Liver (tissue), 10 donors: ENCODE data around the gene CEACAM7. TPM values are rescaled to one million over a fixed set of nuclear protein-coding genes. Genes with fewer than 3 reads are reported as not detected.

Experiments
- DNase-seq: peaks from one replicate; pipeline ENCODE4 v3.0.0-alpha.2; 2017; ENCODE audit warnings: low spot score
- H3K27ac ChIP-seq, 2 donors: one replicate each; pipeline ENCODE4 v1.7.0; 2013; ENCODE audit warnings: inconsistent platforms in 2 of 2, low read length in 2 of 2, control low read depth in 1 of 2, low read depth in 1 of 2, mild to moderate bottlenecking in 1 of 2
- H3K27me3 ChIP-seq, 4 donors: one replicate each; pipeline versions ENCODE4 v1.6.1 to v1.7.0; 2013; ENCODE audit warnings: low read length in 3 of 4, inconsistent platforms in 1 of 4, mild to moderate bottlenecking in 1 of 4, moderate library complexity in 1 of 4; ENCODE audit not compliant: control insufficient read depth in 4 of 4, insufficient read depth in 4 of 4
- H3K36me3 ChIP-seq, 4 donors: one replicate each; pipeline versions ENCODE4 v1.6.1 to v1.7.0; 2013; ENCODE audit warnings: low read length in 3 of 4, mild to moderate bottlenecking in 3 of 4, low read depth in 1 of 4, moderate library complexity in 1 of 4; ENCODE audit not compliant: control insufficient read depth in 4 of 4, insufficient read depth in 3 of 4
- H3K4me1 ChIP-seq, 4 donors: one replicate each; pipeline versions ENCODE4 v1.6.1 to v1.7.0; 2013; ENCODE audit warnings: low read length in 3 of 4, mild to moderate bottlenecking in 3 of 4, moderate library complexity in 1 of 4; ENCODE audit not compliant: control insufficient read depth in 4 of 4, insufficient read depth in 4 of 4
- H3K4me3 ChIP-seq, 3 donors: one replicate each; pipeline versions ENCODE4 v1.6.1 to v1.7.0; 2013; ENCODE audit warnings: low read length in 3 of 3, control low read depth in 1 of 3, low read depth in 1 of 3, mild to moderate bottlenecking in 1 of 3
- H3K9ac ChIP-seq, 2 donors: one replicate each; pipeline ENCODE4 v1.7.0; 2013; ENCODE audit warnings: low read length in 2 of 2, mild to moderate bottlenecking in 2 of 2, moderate library complexity in 2 of 2, control low read depth in 1 of 2, low read depth in 1 of 2
- H3K9me3 ChIP-seq, 4 donors: one replicate each; pipeline versions ENCODE4 v1.6.1 to v1.7.0; 2013; ENCODE audit warnings: low read length in 3 of 4; ENCODE audit not compliant: control insufficient read depth in 4 of 4
- FOXA1 ChIP-seq: IDR thresholded peaks from 2 replicates; pipeline ENCODE4 v1.6.1; 2016; ENCODE audit warnings: antibody characterized with exemption
- FOXA2 ChIP-seq: IDR thresholded peaks from 2 replicates; pipeline ENCODE4 v1.6.1; 2016; ENCODE audit warnings: antibody characterized with exemption
- GABPA ChIP-seq, 2 donors: IDR thresholded peaks in 1 of 2; conservative IDR thresholded peaks in 1 of 2; 2 replicates each; pipeline ENCODE4 v1.6.1; 2016; ENCODE audit warnings: antibody characterized with exemption in 2 of 2, mild to moderate bottlenecking in 1 of 2, moderate library complexity in 1 of 2
- HNF4A ChIP-seq, 2 donors: conservative IDR thresholded peaks; 2 replicates each; pipeline ENCODE4 v1.6.1; 2016; ENCODE audit warnings: antibody characterized with exemption in 2 of 2, mild to moderate bottlenecking in 2 of 2
- HNF4G ChIP-seq: IDR thresholded peaks from 2 replicates; pipeline ENCODE4 v1.6.1; 2016; ENCODE audit warnings: antibody characterized with exemption
- JUND ChIP-seq, 2 donors: IDR thresholded peaks; 2 replicates each; pipeline ENCODE4 v1.6.1; 2016; ENCODE audit warnings: antibody characterized with exemption in 2 of 2
- NR2F2 ChIP-seq: IDR thresholded peaks from 2 replicates; pipeline ENCODE4 v1.6.1; 2016; ENCODE audit warnings: antibody characterized with exemption
- RAD21 ChIP-seq, 2 donors: IDR thresholded peaks; 2 replicates each; pipeline ENCODE4 v1.6.1; 2016; ENCODE audit warnings: antibody characterized with exemption in 2 of 2, mild to moderate bottlenecking in 2 of 2
- REST ChIP-seq: IDR thresholded peaks from 2 replicates; pipeline ENCODE4 v1.6.1; 2016; ENCODE audit warnings: antibody characterized with exemption, mild to moderate bottlenecking
- RXRA ChIP-seq, 2 donors: IDR thresholded peaks; 2 replicates each; pipeline ENCODE4 v1.6.1; 2017 to 2018; ENCODE audit warnings: antibody characterized with exemption in 2 of 2, mild to moderate bottlenecking in 1 of 2
- SP1 ChIP-seq: IDR thresholded peaks from 2 replicates; pipeline ENCODE4 v1.6.1; 2018; ENCODE audit warnings: antibody characterized with exemption, mild to moderate bottlenecking
- TAF1 ChIP-seq: conservative IDR thresholded peaks from 2 replicates; pipeline ENCODE4 v1.6.1; 2016; ENCODE audit warnings: antibody characterized with exemption, mild to moderate bottlenecking
- YY1 ChIP-seq: IDR thresholded peaks from 2 replicates; pipeline ENCODE4 v1.6.1; 2016; ENCODE audit warnings: antibody characterized with exemption, mild to moderate bottlenecking
- ZBTB33 ChIP-seq: IDR thresholded peaks from 2 replicates; pipeline ENCODE4 v1.6.1; 2016; ENCODE audit warnings: antibody characterized with exemption
- WGBS: extraction: QIAGEN DNeasy Blood & Tissue Kit; methylation state at CpG from one replicate; pipeline ENCODE4 v1.1.7; 2013; 5-methylcytosine and 5-hydroxymethylcytosine counted together
- polyA plus RNA-seq, 2 donors: library from polyadenylated mRNA; stranded (reverse) in 1 of 2; unstranded in 1 of 2; fragments of 200-250 nt in 1 of 2; fragments of >200 nt in 1 of 2; fragmentation: Nextera tagmentation in 1 of 2; extraction: Ambion mirVana in 1 of 2; gene quantifications; one replicate each; pipeline versions ENCODE4 v1.2.1 to v1.2.3, GENCODE V29; 2013 to 2015
- small RNA-seq: library from RNA; depleted of rRNA; stranded (forward); fragments of <200 nt; gene quantifications from one replicate; pipeline ENCODE3, GENCODE V24; 2014
- total RNA-seq, 2 donors: library from RNA; depleted of rRNA; stranded (reverse); fragments of >200 nt; gene quantifications; one replicate each; pipeline ENCODE4 v1.2.3, GENCODE V29; 2014
- donor health status: healthy.
- donor health status: healthy.
- donor health status: healthy.
- donor health status: healthy.
- donor health status: healthy.

Gene CEACAM7
- total and polyA plus RNA-seq, 4 donors, result 0.03 TPM; not detected in 3

GRCh38 chr19:41624515-41624914, 63.6 kb downstream of the CEACAM7 start:
- no peak for DNase-seq
- WGBS, result 66% methylated on average over 7 of the region's 7 CpGs
- Histone ChIP-seq H3K4me3 (no peak overlapping the region), H3K27ac (no peak overlapping the region), H3K27me3 (peaks cover 0 to 3% (median 1%) of the 10 kb centered on the region in 4 donors), H3K36me3 (no peaks in the 10 kb centered on the region), H3K4me1 (peaks cover 0 to 2% (median 0%) of the 10 kb centered on the region in 4 donors), H3K9me3 (no peaks in the 10 kb centered on the region), H3K9ac (no peak overlapping the region)
- TF ChIP-seq SP1, result no peak
- TF ChIP-seq JUND (IDR thresholded peaks at IDR 0.05), result no peak
- TF ChIP-seq FOXA1, result no peak
- TF ChIP-seq YY1, result no peak
- TF ChIP-seq GABPA (IDR thresholded peaks at IDR 0.05 in 1 of 2, conservative IDR thresholded peaks at IDR 0.05 in 1 of 2), result no peak
- no peak for TF ChIP-seq REST
- no peak for TF ChIP-seq RAD21 (IDR thresholded peaks at IDR 0.05)
- TF ChIP-seq ZBTB33, result no peak
- no peak for TF ChIP-seq FOXA2
- TF ChIP-seq HNF4G, result no peak

- peaks cover 0 to 3% (median 1%) of the 10 kb centered on the region in 4 donors for H3K27me3 ChIP-seq
- H3K27ac ChIP-seq, result no peak overlapping the region
- H3K9ac ChIP-seq, result no peak overlapping the region
- DNase-seq, result no peak
- no peak for TF ChIP-seq NR2F2
- no peak for TF ChIP-seq JUND (IDR thresholded peaks at IDR 0.05)
- no peak for TF ChIP-seq RAD21 (IDR thresholded peaks at IDR 0.05)
- TF ChIP-seq HNF4G, result no peak
- no peak for TF ChIP-seq RXRA (IDR thresholded peaks at IDR 0.05)
- no peak for TF ChIP-seq HNF4A (conservative IDR thresholded peaks at IDR 0.05)
- TF ChIP-seq TAF1, result no peak
- TF ChIP-seq ZBTB33, result no peak
- no peak for TF ChIP-seq FOXA1
- TF ChIP-seq SP1, result no peak
- no peaks in the 10 kb centered on the region for H3K9me3 ChIP-seq
- H3K36me3 ChIP-seq, result no peaks in the 10 kb centered on the region
- H3K4me1 ChIP-seq, result peaks cover 0 to 2% (median 0%) of the 10 kb centered on the region in 4 donors
- no peak overlapping the region for H3K4me3 ChIP-seq
- WGBS, result 62% methylated on average over 4 of the region's 4 CpGs
These were observed 64.7 kb downstream of the CEACAM7 start for GRCh38 chr19:41623360-41623759.

Small RNA genes within 50 kb of the gene (small RNA-seq; reads per million reads assigned to genes)
- gene AC243960.4, result not detected

Other genes starting within 250 kb of the CEACAM7 start
- gene DMAC2, start 248.4 kb downstream of the CEACAM7 start, total RNA-seq, result 10 to 100 TPM; 17.1 to 19.7 TPM
- gene DMAC2, start 248.4 kb downstream of the CEACAM7 start, polyA plus RNA-seq, result 10 to 100 TPM; 28.6 to 28.8 TPM
- not detected for gene ERICH4, start 245.1 kb downstream of the CEACAM7 start, total RNA-seq
- not detected for gene ERICH4, start 245.1 kb downstream of the CEACAM7 start, polyA plus RNA-seq
- gene CEACAM21, start 112.1 kb downstream of the CEACAM7 start, total RNA-seq, result 1 to 10 TPM; 1.8 to 2.5 TPM
- 1 to 10 TPM in 1 of 2 donors, under 1 TPM in 1; 0.58 to 1.8 TPM for gene CEACAM21, start 112.1 kb downstream of the CEACAM7 start, polyA plus RNA-seq
- gene CEACAM4, start 61.2 kb downstream of the CEACAM7 start, total RNA-seq, result 1 to 10 TPM in 1 of 2 donors, under 1 TPM in 1; 0.84 to 2.2 TPM
- under 1 TPM; 0.63 to 0.75 TPM for gene CEACAM4, start 61.2 kb downstream of the CEACAM7 start, polyA plus RNA-seq
- not detected for gene CEACAM5, start 20.4 kb upstream of the CEACAM7 start, total RNA-seq
- gene CEACAM5, start 20.4 kb upstream of the CEACAM7 start, polyA plus RNA-seq, result under 1 TPM in 1 of 2 donors, not detected in 1; 0.02 TPM
- gene CEACAM6, start 67.3 kb upstream of the CEACAM7 start, total RNA-seq, result 1 to 10 TPM in 1 of 2 donors, under 1 TPM in 1; 0.08 to 2.4 TPM
- gene CEACAM6, start 67.3 kb upstream of the CEACAM7 start, polyA plus RNA-seq, result under 1 TPM in 1 of 2 donors, not detected in 1; 0.28 TPM
- under 1 TPM; 0.59 to 0.70 TPM for gene CEACAM3, start 108.3 kb upstream of the CEACAM7 start, total RNA-seq
- under 1 TPM in 1 of 2 donors, not detected in 1; 0.37 TPM for gene CEACAM3, start 108.3 kb upstream of the CEACAM7 start, polyA plus RNA-seq
- gene LYPD4, start 156.4 kb upstream of the CEACAM7 start, total RNA-seq, result not detected
- not detected for gene LYPD4, start 156.4 kb upstream of the CEACAM7 start, polyA plus RNA-seq
- gene DMRTC2, start 156.8 kb upstream of the CEACAM7 start, total RNA-seq, result not detected
- not detected for gene DMRTC2, start 156.8 kb upstream of the CEACAM7 start, polyA plus RNA-seq
- gene RPS19, start 172.0 kb upstream of the CEACAM7 start, total RNA-seq, result 100 to 1,000 TPM; 275 to 344 TPM
- 100 to 1,000 TPM; 608 to 655 TPM for gene RPS19, start 172.0 kb upstream of the CEACAM7 start, polyA plus RNA-seq
- 1 to 10 TPM in 1 of 2 donors, under 1 TPM in 1; 0.59 to 3.4 TPM for gene CD79A, start 189.0 kb upstream of the CEACAM7 start, total RNA-seq
- gene CD79A, start 189.0 kb upstream of the CEACAM7 start, polyA plus RNA-seq, result 1 to 10 TPM in 1 of 2 donors, under 1 TPM in 1; 0.43 to 5.0 TPM
- gene ARHGEF1, start 194.9 kb upstream of the CEACAM7 start, total RNA-seq, result 10 to 100 TPM; 13.2 to 30.1 TPM
- 10 to 100 TPM; 15.4 to 21.6 TPM for gene ARHGEF1, start 194.9 kb upstream of the CEACAM7 start, polyA plus RNA-seq
- not detected for gene ERFL, start 240.2 kb upstream of the CEACAM7 start, total RNA-seq
- not detected for gene ERFL, start 240.2 kb upstream of the CEACAM7 start, polyA plus RNA-seq